Esophagus muscularis mucosa (tissue), 3 donors: ENCODE data around the gene ZNF8.

Source experiments
- CTCF ChIP-seq, 3 experiments: fragments of 200-600 bp in 2 of 3; fragments of 450-650 bp in 1 of 3; sonication (generic) in 2 of 3; IDR thresholded peaks; one replicate each; pipeline ENCODE4 v1.5.1; 2017 to 2019; ENCODE audit warnings: antibody characterized with exemption in 3 of 3, mild to moderate bottlenecking in 2 of 3, moderate library complexity in 1 of 3
- POLR2AphosphoS5 ChIP-seq, 2 donors: sonication (generic); formaldehyde crosslinking; IDR thresholded peaks; one replicate each; pipeline ENCODE4 v1.6.1; 2017; ENCODE audit warnings: antibody characterized with exemption in 2 of 2

DNA sequence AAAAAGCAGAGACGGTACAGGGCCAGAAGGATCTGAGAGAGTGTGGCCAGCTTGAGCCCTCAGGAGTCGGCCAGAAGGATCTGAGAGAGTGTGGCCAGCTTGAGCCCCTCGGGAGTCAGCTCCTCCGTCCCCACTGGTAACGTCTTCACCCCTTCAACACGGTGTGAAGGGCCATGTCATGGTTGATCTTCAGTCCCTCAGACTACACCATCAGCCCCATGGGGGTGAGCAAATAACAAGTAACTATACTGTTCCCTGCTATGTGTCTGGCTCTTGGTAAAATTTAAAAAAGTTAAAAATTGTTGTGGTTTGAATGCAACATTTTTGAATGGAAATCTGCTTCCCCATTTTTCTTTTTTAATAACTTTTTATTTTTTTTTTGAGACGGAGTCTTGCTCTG, 1.6 kb upstream of the ZNF8 start:
- TF ChIP-seq POLR2AphosphoS5 (IDR thresholded peaks at IDR 0.05): no peak
- TF ChIP-seq CTCF (IDR thresholded peaks at IDR 0.05): no peak
